HG03066 (cell line): ENCODE measurements around the gene CAB39.

Experiments
- ATAC-seq: cut with Tn5 transposase; IDR thresholded peaks from one replicate; pipeline ENCODE4 v1.9.1; 2021; ENCODE audit warnings: low read depth; ENCODE audit not compliant: unreplicated experiment

Gene CAB39

DNA sequence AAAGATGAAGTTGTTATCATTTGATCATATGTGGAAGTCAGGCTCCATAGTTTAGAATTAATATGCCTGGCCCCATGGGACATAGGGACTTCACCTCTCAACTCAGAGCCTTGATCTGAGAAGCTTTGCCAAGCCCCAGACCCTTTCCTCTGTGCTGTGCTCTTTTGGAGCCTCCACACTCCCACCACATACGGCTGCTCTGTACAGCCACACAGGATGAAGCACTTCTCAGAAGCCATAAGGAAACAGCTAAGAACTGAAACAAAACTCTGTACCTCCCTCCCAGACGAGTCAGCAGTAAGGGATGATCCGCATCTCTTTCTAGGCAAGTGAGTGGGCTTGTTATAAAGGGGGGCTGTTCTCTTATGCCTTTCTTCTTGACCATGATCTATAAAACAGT, 66.5 kb downstream of the CAB39 start:
- no peak for ATAC-seq

DNA sequence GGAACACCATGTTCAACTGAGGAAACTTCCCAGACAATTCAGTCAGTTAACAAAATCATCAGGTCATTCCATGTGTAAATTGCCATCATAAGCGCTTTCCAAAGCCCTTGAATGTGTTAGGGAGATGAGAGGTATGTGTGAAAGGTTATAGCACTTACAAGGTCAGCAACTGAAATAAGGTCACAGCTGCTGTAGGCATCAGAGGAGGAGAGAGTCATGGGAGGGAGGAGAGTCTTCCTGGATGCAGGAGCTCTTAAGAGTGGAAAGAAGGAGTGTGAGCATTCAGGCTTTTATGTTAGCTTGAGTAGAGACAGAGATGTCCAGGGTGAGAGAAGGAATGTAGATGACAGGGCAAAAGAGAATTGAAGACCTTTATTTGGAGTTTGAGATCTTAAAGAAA, 67.0 kb downstream of the CAB39 start:
- ATAC-seq: no peak

DNA sequence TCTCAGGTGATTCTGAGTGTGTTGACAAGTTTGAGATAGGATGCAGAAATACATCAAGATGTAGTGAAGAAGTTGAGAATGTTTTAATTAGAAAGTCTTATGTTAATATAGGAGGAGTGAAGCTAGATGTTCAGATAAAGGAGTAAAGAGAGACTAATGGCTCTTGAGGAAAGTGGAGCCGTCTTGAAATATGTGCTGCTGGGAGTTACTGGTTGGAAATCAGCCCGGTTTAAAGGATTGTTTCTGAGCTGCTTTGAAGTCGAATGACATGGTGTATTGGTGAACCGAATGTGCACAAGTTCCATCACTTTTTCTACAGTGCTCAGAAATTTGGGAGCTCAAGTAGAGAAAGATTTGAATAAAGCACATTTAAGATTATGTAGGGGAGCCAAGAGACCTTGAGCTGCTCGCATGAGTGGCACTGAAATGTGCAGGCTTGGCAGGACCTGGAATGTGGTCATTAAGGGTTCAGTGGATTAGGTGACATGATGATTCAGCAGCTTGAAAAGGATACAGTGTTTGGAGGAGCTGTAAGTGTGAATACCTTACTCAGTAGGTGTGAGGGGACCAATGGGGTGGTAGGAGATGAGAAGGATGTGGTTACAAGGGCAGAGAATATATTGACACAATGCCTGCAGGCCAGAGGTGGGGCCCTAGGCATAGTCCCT, 68.6 kb downstream of the CAB39 start:
- no peak for ATAC-seq

DNA sequence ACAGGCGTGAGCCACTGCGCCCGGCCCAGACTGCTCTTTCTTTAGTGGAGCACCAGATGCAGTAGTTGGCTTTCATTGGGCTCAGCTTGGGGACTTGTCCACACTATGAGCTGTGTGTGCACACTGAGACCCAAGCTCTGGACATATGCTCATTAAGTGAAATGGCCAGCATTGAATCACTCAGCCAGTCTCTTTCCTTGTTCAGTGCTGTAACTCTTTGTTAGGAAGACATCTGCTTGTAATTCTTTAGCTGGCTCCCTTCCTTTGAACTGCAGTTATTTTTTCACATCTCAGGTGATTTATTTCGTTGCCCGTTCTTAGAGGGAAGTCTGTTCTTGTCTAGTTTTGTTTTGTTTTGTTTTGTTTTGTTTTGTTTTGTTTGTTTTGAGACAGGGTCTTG, 70.5 kb downstream of the CAB39 start:
- ATAC-seq: no peak

DNA sequence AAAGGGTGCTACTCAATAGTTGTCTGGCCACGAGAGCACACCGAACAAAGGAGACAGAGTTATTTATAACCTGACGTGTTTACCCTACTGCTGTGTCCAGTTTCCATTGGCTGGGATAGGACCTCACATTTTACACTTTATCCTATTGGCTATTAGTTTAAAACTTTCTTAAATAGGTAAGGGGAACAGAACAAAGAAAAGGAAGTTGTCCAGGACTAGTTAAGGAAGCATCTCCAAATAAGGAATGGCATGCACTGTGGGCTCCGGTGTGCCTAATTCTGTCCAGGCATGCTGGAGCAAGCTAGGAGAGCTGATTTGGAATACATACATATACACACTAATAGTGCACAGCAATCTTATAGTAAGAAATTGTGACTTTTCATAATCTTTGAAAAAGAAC, 72.2 kb downstream of the CAB39 start:
- ATAC-seq: no peak

DNA sequence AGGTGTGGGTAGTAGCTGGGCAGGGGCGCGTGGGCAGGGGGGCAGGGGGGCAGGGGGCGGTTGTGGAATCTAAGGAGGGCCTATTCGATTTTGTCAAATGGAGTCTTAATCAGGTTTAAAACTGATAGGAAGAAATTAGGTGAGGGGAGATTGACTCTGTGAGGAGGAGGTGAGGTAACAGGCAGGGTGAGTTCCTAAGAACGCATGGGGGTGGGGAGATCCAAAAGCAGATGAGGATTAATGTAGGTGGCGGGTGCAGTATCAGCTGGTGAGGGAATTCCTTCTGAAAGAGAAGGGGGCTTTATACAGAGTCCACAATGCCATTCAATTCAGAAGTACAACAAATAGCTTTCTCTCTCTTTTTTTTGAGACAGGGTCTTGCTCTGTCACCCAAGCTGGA, 72.7 kb downstream of the CAB39 start:
- ATAC-seq: no peak

DNA sequence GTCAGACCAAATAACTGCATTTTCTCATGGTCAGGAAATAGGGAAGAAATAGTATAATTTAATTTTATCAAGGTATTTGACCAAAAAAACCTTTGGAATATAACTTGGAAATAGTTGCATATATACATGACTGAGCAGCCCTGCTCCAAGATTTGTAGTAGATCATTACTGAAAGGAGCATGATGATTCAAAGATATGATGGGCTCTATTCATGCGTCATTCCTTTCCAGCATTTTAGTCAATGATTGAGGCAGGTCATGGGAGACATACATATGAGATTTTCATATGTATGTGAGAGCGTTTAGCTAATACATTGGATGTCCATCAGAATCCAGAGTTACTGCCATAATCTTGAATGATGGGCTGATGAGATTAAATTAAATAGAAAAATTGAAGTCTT, 74.5 kb downstream of the CAB39 start:
- no peak for ATAC-seq

DNA sequence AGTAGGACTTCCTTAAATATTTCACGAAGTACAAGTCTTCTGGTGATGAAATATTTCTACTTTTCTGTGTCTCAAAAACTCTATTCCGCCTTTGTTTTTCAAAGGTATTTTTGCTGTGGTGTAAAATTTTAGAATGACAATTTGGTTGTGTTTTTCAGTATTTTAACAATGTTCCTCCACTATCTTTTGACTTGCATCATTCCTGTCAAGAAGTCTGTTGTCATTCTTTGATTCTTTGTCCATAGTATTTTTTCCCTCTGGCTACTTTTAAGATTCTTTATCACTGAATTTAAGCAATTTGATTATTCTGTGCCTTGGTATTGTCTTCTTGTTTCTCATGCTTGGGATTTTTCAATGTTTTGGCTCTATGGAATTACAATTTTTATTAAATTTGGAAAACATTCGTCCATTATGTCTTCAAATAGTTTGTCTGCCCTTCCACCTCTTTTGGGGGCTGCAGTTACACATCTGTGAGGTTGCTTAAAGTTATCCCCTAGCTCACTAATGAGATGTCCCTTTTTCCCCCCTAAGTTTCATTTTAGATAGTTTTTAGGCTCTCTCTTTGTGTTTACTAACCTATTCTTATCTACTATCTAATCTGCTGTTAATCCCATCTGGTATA, 76.0 kb downstream of the CAB39 start:
- no peak for ATAC-seq

DNA sequence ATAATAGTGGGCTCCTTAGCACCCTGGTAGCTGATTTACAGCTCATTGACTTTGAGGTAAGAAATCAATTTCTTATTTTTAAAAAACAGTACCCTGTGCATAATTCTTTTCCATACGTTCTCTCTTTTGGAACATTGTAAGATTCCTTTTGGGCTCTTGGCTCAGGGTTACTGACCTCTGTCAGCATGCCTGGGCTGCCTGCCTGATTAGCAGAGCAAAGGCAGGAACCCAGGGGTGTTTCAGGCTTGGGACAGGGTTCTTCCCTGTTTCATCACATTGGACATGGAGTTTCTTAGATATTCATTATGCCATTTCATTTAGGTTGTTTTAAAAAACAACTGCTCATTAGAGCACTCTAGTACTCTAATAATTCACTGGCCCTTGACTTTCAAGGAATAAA, 78.3 kb downstream of the CAB39 start:
- ATAC-seq: no peak

DNA sequence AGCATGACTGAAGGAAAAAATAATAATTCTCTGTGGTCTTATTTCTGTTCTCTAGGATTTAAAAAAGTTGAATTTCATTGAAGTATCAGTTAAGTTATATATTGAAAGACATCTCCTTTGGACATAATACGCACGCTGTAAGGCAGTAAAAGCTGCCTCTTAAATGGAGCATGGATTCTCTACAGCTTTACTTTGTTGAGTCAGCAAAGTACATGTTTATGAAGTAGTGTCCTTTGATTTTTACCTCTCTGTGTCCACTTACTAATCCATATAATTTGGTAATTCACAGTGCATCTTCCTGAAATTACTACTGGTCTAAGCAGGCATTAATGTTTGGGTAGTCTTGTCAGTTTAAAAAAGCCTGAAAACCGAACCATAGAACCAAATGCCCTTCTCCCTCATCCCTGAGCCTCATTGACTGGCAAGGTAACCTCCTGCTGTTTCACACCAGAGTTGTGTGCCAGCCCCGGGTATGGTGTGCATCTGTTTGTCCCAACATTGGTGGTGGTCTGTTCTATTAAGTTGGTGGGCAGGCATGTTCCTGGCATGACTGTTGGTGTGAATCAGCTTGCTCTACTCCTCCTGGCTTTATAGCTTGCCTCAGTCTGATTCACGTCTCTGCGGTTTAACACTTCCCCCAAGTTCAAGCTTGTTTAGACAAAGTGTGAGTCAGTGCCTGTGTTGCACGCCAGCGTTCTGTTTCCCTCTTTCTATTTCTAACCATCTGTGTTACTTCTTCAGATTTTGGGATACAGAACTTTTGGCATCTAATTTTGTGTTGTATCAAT, 81.1 kb downstream of the CAB39 start:
- no peak for ATAC-seq

DNA sequence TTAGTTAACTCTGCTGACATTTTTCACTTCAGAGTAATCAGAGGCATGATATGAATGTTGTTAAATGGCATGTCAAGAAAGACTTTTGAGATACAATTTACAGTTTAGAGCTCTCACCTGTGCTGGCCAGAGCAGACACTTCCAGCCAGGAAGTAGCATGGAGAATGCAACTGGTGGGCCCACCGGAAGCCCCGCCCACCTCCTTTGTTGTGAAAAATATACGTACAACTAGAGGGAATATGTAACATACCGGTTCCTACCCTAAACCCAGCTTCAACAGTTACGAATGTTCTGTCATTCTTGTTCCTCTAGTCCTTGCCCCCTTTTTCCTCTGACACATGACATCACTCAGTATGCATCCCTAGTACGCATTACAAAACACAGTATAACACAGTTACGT, 81.9 kb downstream of the CAB39 start:
- ATAC-seq: no peak

DNA sequence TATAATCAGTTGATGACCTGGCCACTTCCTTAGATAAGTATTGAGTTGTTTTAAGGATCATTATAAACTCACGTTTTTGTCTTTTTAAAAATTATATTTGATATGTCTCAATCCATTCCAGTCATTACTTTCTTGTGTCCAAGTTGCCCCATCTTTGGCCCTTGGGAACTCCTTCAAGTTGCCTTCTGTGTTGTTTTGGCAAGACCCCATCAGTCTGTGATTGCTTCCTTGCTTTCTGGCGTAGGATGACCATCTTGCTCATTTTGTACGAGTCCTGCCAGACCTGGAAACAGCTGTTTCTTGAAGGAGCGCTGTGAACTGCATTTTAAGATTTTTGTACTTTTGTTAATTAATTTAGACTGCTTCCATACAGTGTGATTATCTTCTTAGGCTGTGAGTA, 83.2 kb downstream of the CAB39 start:
- no peak for ATAC-seq

DNA sequence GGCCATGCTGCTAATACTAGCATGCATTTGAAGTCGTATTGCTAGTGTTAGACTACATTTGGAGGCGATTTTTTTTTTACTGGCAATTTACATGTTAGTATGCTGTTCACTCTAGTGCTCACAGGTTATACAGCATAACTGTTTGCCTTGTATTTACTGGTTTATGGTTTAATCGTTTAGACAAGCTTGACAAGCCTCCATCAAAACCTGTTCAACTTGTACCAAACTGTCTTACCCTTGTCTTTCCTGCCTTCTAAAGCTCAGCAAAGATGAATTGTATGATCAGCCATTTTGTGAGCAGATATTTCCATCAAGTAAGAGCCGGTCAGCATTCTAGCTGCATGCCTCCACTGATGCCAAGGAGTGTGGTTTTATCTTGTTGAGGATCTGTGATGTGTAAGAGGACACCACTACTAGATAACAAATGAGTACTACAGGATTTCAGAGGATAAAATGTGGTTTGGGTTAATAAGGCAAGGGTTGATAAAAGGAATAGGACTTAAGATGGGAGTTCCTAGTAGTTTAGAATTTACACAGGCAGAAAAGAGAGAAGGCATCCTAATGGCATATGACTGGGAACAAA, 83.7 kb downstream of the CAB39 start:
- no peak for ATAC-seq

DNA sequence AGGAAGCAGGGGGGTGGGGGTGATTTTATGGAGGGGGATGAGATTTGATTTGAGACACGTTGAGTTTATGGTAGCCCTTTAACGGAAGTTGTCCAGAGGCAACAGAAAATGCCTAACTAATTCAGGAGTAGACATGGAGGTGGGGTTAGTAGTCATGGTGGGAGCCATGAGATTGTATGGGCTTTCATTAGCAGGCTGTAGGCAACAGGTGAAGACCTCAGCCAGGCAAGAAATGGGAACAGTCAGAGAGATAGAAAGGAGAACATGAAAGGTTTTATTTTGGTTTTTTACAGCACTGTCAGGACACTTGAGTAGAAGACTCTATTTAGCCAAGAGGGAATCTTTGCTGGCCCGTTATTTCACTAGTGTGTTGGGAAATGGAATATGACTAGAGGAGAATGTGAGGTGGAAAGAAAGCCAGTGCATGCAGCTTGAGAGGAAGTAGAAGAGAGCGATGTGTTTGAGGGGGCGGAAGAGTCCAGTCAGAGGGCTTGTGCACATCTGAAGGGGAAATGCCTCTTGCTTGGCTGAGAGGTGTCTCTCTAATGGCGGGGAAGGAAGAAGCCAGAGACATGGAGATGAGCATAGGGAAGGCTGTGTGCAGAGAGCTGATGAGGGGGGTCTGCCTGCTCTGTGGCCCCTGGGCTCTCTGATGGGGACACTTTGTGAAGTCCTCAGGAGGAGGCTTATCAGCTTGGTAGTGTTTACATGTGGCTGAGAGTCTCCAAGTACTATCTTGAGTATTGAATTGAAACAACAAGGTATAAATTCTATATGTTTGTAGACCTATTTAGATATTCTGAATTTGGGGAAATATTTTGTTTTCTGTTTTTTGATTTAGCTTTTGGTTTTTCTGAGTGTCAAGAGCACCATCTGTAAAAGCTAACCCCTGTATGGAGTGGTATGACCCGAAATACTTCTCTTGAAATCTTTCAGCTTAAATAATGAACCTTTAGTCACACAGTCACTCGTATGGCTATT, 85.2 kb downstream of the CAB39 start:
- no peak for ATAC-seq

DNA sequence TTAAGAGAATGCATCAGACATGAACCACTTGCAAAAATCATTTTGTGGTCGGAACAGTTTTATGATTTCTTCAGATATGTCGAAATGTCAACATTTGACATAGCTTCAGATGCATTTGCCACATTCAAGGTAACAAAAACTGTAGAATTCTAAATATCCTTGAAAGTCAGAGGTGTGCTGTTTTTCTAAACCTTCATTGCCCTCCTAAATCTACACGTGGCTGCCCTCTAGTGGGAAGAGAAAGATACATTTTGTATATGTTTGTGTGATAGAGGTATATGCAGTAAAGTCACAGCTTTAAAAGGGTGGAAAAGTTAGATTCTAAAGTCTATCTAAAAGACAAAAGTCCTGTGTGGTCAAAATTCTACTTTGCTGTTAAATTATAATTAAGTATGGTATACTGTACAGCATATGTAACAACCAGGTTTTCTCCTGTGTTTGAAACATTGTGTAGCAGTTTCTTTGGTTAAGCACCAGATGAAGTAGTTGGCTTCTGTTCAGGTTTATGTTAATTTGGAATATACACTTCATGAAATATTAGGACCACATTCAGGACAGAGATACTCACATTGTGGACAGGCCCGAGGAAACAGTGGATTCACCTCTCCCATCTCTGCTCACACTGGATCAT, 86.2 kb downstream of the CAB39 start:
- no peak for ATAC-seq

DNA sequence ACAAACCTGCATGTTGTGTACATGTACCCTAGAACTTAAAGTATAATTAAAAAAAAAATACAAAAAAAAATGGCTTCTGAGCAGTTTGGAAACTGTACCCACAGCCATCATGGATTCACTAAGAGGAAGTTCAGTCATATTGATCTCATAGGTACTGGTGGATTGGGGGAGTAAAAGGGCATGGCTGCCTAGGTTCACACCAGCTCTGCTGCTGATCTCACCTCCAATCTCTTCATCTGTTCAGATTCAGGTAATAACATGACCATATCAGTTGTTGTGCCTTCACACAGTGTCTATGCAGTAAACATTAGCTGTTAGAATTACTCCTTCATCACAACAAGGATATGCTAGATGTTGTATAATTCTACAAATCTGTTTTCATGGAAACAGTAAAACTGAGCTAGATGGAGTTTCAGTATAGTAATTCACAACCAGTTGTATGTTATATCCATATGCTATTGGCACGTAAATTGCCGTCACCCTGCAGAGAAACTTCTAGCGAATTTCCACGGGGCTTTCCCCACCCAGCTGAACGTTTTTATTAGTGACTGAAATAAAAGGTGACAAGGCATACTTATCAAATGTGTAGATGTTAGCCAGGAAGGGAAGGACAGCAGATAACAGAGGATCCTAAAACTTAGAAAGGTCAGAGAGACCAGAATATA, 92.8 kb downstream of the CAB39 start:
- no peak for ATAC-seq

DNA sequence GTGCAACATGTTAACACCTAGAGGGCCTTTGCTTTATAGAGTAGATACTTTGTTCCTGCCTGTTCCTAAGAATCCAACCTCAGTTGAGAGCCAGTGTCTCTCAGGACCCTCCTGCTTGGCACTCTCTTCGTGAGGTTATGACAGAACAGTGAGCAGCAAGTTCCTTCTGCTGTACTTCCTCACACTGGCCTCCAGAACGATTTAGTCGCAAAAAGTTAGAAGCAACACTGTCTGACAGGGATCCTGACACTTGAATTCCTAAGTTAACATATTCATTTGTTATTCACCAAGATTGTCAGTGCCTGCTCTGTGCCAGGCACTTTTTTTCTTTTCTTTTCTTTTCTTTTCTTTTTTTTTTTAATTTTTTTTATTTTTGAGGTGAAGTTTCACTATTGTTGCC, 95.1 kb downstream of the CAB39 start:
- ATAC-seq: no peak

DNA sequence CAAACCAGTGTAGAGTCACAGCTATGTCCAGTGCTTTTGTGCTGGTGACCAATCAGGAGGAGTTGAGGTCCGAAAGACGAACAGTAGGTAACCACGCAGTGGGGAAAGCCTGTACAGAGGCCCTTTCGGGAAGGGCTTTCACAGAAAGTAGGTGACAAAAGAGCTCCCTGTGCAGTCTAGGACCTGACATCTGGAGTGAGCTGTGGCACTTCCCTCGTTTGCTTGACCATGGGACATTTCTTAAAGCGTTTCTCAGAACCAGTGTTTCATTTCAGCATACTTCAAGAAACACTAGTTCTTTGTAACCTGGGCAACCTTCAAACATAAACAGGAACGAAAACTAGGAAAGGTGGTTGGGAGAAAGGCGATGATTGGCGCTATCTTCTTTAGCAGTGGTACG, 96.4 kb downstream of the CAB39 start:
- no peak for ATAC-seq

DNA sequence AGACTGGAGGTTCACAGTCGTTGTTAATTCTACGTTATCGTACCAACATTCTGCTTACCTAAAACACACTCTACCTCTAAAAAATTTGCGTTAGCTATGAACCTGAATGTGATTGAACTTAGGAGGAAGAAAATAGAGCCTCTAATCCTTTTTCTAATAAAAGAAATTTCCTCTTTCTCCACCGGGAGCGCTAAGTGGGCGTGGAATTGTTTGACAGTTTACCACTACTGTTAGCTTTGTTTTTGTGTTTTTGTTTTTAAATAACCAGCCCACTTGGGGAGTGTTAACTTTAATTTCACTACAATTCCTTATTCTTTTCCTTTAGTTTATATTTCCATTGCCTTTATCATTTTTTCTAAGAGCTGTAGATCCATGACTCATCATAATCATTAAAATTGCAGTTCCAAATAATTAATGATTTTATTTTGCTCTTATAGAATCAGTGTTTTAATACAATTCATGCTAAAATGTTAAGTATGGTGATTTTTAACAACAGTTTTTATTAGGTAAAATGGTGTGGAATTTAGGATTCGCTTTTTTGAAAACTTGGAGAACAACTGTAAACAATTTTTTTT, 97.1 kb downstream of the CAB39 start:
- no peak for ATAC-seq
